Body of pancreas (tissue), 4 donors: ENCODE results near the gene TMEM270. TPM values are rescaled to one million over a fixed set of nuclear protein-coding genes. Genes with fewer than 3 reads are reported as not detected.

ENCODE experiments used
- ATAC-seq: fragments of 150-250 bp; one replicate; pipeline ENCODE4 v1.9.1; 2016
- DNase-seq, 4 donors: peaks; one replicate each; pipeline ENCODE4 v3.0.0-alpha.2; 2019
- H3K27ac ChIP-seq, 4 donors: fragments of 200-600 bp; sonication (generic); 1 replicate in 3 of 4; 2 replicates in 1 of 4; pipeline versions ENCODE4 v1.5.1 to v1.6.1; 2016 to 2019; ENCODE audit warnings: mild to moderate bottlenecking in 1 of 4, mixed read lengths in 1 of 4, moderate library complexity in 1 of 4
- H3K27me3 ChIP-seq, 2 donors: fragments of 200-600 bp; sonication (generic); one replicate each; pipeline ENCODE4 v1.6.0; 2016; ENCODE audit warnings: mild to moderate bottlenecking in 1 of 2
- H3K36me3 ChIP-seq, 2 donors: fragments of 200-600 bp; sonication (generic); replicated peaks in 1 of 2; 2 replicates each; pipeline ENCODE4 v1.5.1; 2016; ENCODE audit warnings: low read depth in 2 of 2; ENCODE audit not compliant: insufficient read depth in 1 of 2
- H3K4me1 ChIP-seq: fragments of 200-600 bp; sonication (generic); one replicate; pipeline ENCODE4 v1.6.0; 2016
- H3K4me3 ChIP-seq, 2 donors: fragments of 200-600 bp; sonication (generic); 1 replicate in 1 of 2; 2 replicates in 1 of 2; pipeline ENCODE4 v1.5.1; 2016 to 2019
- H3K9me3 ChIP-seq, 3 donors: fragments of 200-600 bp; sonication (generic); 1 replicate in 2 of 3; 2 replicates in 1 of 3; pipeline ENCODE4 v1.5.1; 2016
- POLR2A ChIP-seq, 3 donors: fragments of 450-650 bp; IDR thresholded peaks; one replicate each; pipeline ENCODE4 v1.6.1; 2016; ENCODE audit warnings: antibody characterized with exemption in 3 of 3, mild to moderate bottlenecking in 2 of 3
- WGBS, 2 donors: methylation state at CpG; one replicate each; pipeline ENCODE4 v1.1.5; 2017; 5-methylcytosine and 5-hydroxymethylcytosine counted together
- intact Hi-C: fragments of 100-400 bp; cut with DNase I; formaldehyde crosslinking; loops from one replicate; pipeline ENCODE4 v1.15.1; 2023
- total RNA-seq, 2 donors: library from RNA; depleted of rRNA; stranded (reverse); fragments of >200 nt; gene quantifications; one replicate each; pipeline ENCODE4 v1.1.0, GENCODE V29; 2016
- TF ChIP-seq, protein P1 (sequence below), 7 experiments: fragments of 450-650 bp in 4 of 7; fragments of 200-600 bp in 3 of 7; sonication (generic) in 3 of 7; IDR thresholded peaks; one replicate each; pipeline ENCODE4 v1.5.1; 2016 to 2019; ENCODE audit warnings: antibody characterized with exemption in 7 of 7

Gene TMEM270
- total RNA-seq, 2 donors from 2014 or later = not detected

DNA sequence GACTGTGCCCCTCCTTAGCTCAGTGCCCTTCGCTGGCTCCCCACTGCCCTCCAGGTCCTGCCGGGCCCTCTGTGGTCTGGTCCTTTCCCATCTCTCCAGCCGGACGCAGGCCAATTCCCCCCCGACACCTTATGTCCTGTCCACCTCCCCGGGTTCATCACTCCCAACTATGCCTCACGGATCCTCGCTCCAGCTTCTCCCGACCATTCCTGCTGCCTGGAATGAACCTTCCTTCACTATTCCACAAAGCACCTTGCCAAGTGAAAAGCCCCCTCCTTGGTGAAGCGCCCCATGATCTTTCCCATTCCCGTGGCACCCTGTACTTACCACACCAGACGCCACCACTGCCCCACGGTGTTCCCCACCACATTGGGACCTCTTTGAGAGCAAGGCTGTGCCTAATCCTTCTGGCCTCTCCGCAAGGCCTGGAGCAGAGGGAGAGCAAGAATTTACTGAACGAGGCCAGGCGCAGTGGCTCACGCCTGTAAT is 47.2 kb downstream of the TMEM270 start:
- ATAC-seq = no peak
- Histone ChIP-seq H3K4me3 (no peak overlapping the region), H3K27ac (no peak overlapping the region), H3K27me3 (no peaks in the 10 kb centered on the region), H3K36me3 (no peaks in the 10 kb centered on the region), H3K9me3 (no peaks in the 10 kb centered on the region), H3K4me1 (peaks cover 5% of the 10 kb centered on the region)
- intact Hi-C loops = no loop called here
- 76 to 78% methylated on average over 13 to 17 of the region's 17 CpGs for WGBS, 2 donors
- no peak for DNase-seq
- TF ChIP-seq, protein P1, sequence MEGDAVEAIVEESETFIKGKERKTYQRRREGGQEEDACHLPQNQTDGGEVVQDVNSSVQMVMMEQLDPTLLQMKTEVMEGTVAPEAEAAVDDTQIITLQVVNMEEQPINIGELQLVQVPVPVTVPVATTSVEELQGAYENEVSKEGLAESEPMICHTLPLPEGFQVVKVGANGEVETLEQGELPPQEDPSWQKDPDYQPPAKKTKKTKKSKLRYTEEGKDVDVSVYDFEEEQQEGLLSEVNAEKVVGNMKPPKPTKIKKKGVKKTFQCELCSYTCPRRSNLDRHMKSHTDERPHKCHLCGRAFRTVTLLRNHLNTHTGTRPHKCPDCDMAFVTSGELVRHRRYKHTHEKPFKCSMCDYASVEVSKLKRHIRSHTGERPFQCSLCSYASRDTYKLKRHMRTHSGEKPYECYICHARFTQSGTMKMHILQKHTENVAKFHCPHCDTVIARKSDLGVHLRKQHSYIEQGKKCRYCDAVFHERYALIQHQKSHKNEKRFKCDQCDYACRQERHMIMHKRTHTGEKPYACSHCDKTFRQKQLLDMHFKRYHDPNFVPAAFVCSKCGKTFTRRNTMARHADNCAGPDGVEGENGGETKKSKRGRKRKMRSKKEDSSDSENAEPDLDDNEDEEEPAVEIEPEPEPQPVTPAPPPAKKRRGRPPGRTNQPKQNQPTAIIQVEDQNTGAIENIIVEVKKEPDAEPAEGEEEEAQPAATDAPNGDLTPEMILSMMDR (IDR thresholded peaks at IDR 0.05) = no peak
- TF ChIP-seq POLR2A (IDR thresholded peaks at IDR 0.05) = no peak

DNA sequence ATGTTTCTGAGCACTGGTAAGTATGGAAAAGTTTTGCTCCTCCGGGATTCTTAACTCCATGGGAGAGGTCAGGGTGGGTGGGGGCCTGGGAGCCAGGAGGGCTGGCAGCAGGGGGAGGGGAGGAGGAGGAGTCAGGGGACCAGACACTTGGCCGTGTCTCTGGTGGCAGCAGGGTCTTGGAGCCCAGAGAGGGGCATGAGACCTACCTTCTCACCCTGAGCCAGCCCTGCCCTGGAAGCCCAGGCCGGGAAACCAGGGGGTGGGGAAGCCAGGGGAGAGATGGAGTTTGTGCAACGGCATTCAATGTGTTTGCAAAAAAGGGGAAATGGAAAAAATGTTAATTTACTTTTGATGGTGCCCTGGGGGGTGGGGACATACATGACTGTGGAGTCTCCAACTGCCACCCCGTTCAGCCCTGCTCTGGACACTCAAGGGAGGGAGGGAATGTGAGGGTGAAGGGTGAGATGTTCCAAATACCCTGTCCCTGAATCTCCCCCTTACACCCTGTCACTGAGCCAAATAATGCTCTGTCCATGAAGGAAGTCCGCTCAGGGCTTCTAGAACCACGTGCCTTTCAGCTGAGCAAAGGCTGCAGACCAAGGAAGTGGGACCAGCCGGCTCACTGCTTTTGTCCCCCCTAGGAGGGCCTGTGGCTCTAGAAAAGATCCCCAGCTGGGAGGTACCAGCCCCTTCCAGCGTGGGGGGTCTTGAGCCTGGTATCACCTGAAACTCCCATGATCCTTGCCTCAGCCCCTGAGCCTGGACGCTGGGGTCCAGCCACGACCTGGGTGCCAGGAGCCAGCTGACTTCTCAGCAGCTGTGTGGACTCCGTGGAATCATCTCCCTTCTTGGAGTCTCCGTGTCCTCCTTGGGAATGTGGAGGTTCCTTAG is 48.3 kb downstream of the TMEM270 start:
- ATAC-seq = peak; percentile 33
- no peaks in the 10 kb centered on the region for H3K36me3 ChIP-seq
- no peak for TF ChIP-seq POLR2A (IDR thresholded peaks at IDR 0.05)
- TF ChIP-seq, protein P1 (IDR thresholded peaks at IDR 0.05) = no peak
- no peak overlapping the region for H3K27ac ChIP-seq
- intact Hi-C loops = no loop called here
- peaks cover 5% of the 10 kb centered on the region for H3K4me1 ChIP-seq
- DNase-seq = peak in 1 of 4 donors; percentile 29
- no peak overlapping the region for H3K4me3 ChIP-seq
- no peaks in the 10 kb centered on the region for H3K27me3 ChIP-seq
- WGBS, 2 donors = 31 to 39% methylated on average over 6 to 13 of the region's 13 CpGs
- H3K9me3 ChIP-seq = no peaks in the 10 kb centered on the region

DNA sequence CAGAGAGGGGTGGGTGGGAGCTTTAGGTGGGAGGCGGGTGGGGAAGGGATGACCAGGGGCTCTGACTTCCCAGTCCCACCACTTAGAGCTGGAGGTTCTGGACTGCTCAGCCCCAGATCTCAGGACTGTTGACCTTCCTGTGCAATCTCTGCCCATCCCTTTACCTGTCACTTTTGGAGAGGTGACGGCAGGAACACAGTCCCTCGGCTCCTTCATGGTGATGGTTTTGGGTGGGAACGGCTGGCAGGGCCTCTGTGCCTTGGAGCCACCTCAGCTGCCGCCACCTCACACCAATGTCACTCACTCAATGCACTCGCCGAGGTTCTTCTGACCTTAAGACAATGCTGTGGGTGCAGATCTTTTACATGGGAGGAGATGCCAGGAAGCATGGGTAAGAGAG is 49.0 kb downstream of the TMEM270 start:
- intact Hi-C loops = no loop called here
- 65 to 68% methylated on average over 6 to 7 of the region's 7 CpGs for WGBS, 2 donors
- DNase-seq (no peak), ATAC-seq (no peak)
- TF ChIP-seq POLR2A (IDR thresholded peaks at IDR 0.05) = no peak
- TF ChIP-seq, protein P1 (IDR thresholded peaks at IDR 0.05) = no peak
- no peak overlapping the region for H3K27ac ChIP-seq
- no peaks in the 10 kb centered on the region for H3K27me3 ChIP-seq
- peaks cover 5% of the 10 kb centered on the region for H3K4me1 ChIP-seq
- no peaks in the 10 kb centered on the region for H3K9me3 ChIP-seq
- no peak overlapping the region for H3K4me3 ChIP-seq
- no peaks in the 10 kb centered on the region for H3K36me3 ChIP-seq

DNA sequence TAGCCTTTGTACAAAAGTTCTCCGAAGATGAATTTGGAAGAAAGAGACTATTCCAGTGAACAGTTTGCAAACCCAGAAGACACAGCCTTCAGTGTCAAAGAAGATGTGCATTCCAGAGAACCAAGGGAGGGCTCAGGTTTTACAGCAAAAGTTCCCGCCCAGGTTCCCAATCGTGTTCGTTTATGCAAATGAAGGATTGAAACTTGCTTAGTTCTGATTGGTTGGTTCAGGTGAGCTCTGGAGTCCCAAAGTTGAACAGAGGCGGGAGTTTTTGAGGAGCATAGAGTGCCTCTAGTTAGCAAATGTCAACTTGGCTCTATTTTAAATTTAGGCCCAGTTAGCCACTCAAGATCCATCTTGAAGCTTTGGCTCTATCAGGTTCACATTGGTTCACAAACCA is 51.3 kb downstream of the TMEM270 start:
- no peak for TF ChIP-seq POLR2A (IDR thresholded peaks at IDR 0.05)
- TF ChIP-seq, protein P1 (IDR thresholded peaks at IDR 0.05) = no peak
- 92 to 93% methylated on average over 5 of the region's 5 CpGs for WGBS, 2 donors

More for the DNA sequence above, 51.3 kb downstream of the TMEM270 start:
- no peak for ATAC-seq
- Histone ChIP-seq H3K4me3 (no peak overlapping the region), H3K27me3 (no peaks in the 10 kb centered on the region), H3K4me1 (peaks cover 5% of the 10 kb centered on the region), H3K27ac (no peak overlapping the region), H3K9me3 (no peaks in the 10 kb centered on the region), H3K36me3 (no peaks in the 10 kb centered on the region)
- no peak for DNase-seq
- intact Hi-C loops = no loop called here

Other genes starting within 250 kb of the TMEM270 start
- gene MLXIPL, start 236.6 kb upstream of the TMEM270 start, total RNA-seq = 10 to 100 TPM; 13.5 to 33.0 TPM
- 1 to 10 TPM; 1.3 to 6.0 TPM for gene VPS37D, start 193.3 kb upstream of the TMEM270 start, total RNA-seq
- 1 to 10 TPM; 3.6 to 5.6 TPM for gene DNAJC30, start 177.7 kb upstream of the TMEM270 start, total RNA-seq
- gene BUD23, start 177.6 kb upstream of the TMEM270 start, total RNA-seq = 10 to 100 TPM; 34.3 to 43.3 TPM
- 10 to 100 TPM in 1 of 2 donors, 1 to 10 TPM in 1; 9.9 to 12.5 TPM for gene STX1A, start 141.5 kb upstream of the TMEM270 start, total RNA-seq
- 10 to 100 TPM; 21.5 to 22.7 TPM for gene ABHD11, start 122.4 kb upstream of the TMEM270 start, total RNA-seq
- 100 to 1,000 TPM in 1 of 2 donors, 10 to 100 TPM in 1; 94.2 to 150 TPM for gene CLDN3, start 90.9 kb upstream of the TMEM270 start, total RNA-seq
- 10 to 100 TPM; 65.6 to 76.8 TPM for gene CLDN4, start 30.2 kb upstream of the TMEM270 start, total RNA-seq
- 1 to 10 TPM; 2.1 to 3.3 TPM for gene METTL27, start 18.6 kb upstream of the TMEM270 start, total RNA-seq
- 100 to 1,000 TPM in 1 of 2 donors, 10 to 100 TPM in 1; 92.6 to 131 TPM for gene ELN, start 167.0 kb downstream of the TMEM270 start, total RNA-seq
- gene LIMK1, start 222.6 kb downstream of the TMEM270 start, total RNA-seq = 10 to 100 TPM; 10.1 to 27.4 TPM